BLaER1 (cell line): Measurements from ENCODE around the gene THAP7.

Experiments
- H3K27ac ChIP-seq: shearing (Covaris generic); formaldehyde crosslinking; 2 replicates; pipeline ENCODE4 v1.8.1; 2022
- H3K27me3 ChIP-seq: shearing (Covaris generic); formaldehyde crosslinking; 2 replicates; pipeline ENCODE4 v1.8.1; 2022
- H3K36me3 ChIP-seq: shearing (Covaris generic); formaldehyde crosslinking; 2 replicates; pipeline ENCODE4 v1.8.1; 2022
- H3K4me1 ChIP-seq: shearing (Covaris generic); formaldehyde crosslinking; 2 replicates; pipeline ENCODE4 v1.8.1; 2022
- H3K4me2 ChIP-seq: shearing (Covaris generic); formaldehyde crosslinking; 2 replicates; pipeline ENCODE4 v1.8.1; 2022
- H3K4me3 ChIP-seq: shearing (Covaris generic); formaldehyde crosslinking; 2 replicates; pipeline ENCODE4 v1.8.1; 2022
- H3K9ac ChIP-seq: shearing (Covaris generic); formaldehyde crosslinking; 2 replicates; pipeline ENCODE4 v1.8.1; 2022
- H3K9me3 ChIP-seq: shearing (Covaris generic); formaldehyde crosslinking; 2 replicates; pipeline ENCODE4 v1.8.1; 2022
- H4K20me1 ChIP-seq: shearing (Covaris generic); formaldehyde crosslinking; 2 replicates; pipeline ENCODE4 v1.8.1; 2022
- Cebpa-rat ChIP-seq: shearing (Covaris generic); IDR thresholded peaks from 2 replicates; pipeline ENCODE4 v1.8.1; 2022

The THAP7 gene

DNA sequence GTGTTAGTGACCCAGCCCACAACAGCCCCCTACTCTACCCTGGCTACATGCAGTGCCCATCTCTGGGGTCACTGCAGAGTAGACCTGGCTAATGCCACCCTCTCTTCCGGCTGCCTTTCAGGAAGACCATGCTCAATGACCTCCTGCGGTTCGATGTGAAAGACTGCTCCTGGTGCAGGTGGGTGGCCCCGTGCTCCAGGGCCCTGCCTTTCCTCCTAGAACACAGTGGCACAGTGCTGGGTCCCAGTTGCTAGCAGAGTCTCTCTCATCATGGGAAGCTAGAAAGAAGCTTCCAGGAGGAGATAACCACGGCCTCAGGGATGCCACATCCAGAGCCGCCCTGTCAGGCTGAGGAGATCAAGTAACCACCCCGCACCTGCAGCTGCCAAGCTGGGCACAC lies 16.2 kb downstream of the THAP7 start:
- no peaks in the 10 kb centered on the region for H3K27me3 ChIP-seq
- TF ChIP-seq Cebpa-rat: no peak
- no peaks in the 10 kb centered on the region for H3K9me3 ChIP-seq
- peaks cover 63% of the 10 kb centered on the region for H3K36me3 ChIP-seq
- no peak overlapping the region for H3K9ac ChIP-seq
- H3K4me1 ChIP-seq: peaks cover 44% of the 10 kb centered on the region
- H4K20me1 ChIP-seq: peaks cover 4% of the 10 kb centered on the region; the same call in 1 of the 2 replicates
- H3K4me3 ChIP-seq: no peak overlapping the region
- H3K27ac ChIP-seq: no peak overlapping the region
- no peak overlapping the region for H3K4me2 ChIP-seq

DNA sequence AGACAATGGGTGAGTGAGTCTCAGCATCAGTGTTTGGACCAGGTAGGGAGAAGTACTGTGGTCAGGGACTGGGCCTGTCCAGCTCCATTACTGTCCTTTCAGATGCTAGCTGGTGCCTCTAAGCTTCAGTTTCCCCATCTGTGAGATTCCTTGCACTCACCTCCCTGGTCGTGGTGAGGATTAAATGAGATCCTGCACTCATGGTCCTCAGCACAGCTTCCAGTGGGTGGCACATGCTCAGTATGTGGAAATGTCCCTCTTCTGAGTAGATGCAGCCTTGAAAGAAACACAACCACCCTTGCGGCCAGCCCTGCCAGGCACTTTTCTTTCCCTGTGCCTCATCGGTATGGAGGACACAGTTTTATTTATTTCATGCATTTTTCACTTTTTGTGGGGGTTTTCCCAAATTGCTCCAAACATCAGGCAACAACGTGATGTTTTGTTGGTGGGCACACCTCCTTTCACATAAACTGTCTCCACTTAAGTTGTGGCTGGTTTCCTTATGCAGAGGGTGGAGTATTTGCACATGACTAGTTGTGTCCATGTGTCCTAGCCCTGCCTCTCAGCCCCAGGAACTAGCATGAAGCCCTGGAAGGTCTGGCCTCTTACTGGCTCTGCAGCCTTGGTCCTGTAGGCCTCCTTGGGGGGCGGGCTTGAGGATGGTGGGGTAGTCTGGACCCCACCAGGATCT lies 18.7 kb downstream of the THAP7 start:
- Histone ChIP-seq H3K9me3 (peaks cover 10% of the 10 kb centered on the region; the same call in 1 of the 2 replicates), H3K4me1 (peaks cover 28% of the 10 kb centered on the region), H3K4me2 (peak overlapping the region; percentile 93), H3K27me3 (no peaks in the 10 kb centered on the region), H3K4me3 (peak overlapping the region; percentile 78), H3K36me3 (peaks cover 43% of the 10 kb centered on the region), H3K27ac (no peak overlapping the region), H4K20me1 (no peaks in the 10 kb centered on the region; the same call in 1 of the 2 replicates), H3K9ac (peak overlapping the region; percentile 87)
- TF ChIP-seq Cebpa-rat: no peak

DNA sequence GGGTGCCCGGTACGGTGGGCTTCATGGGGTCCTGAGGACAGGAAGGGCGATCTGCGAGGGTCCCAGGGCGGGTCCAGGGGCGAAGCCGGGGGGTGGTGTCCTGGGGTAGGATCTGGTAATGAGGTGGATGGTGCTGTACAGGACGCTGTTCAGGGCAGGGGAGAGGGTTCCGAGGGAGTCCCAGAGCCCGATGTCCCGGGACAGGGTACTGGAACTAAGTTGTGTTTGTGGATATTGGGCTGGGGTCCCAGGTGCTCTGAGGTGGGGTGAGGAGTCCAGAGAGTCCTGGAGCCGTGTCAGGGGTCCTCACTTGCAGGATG lies 19.4 kb downstream of the THAP7 start:
- TF ChIP-seq Cebpa-rat: no peak
- peak overlapping the region; percentile 93 for H3K4me2 ChIP-seq
- peaks cover 36% of the 10 kb centered on the region for H3K36me3 ChIP-seq
- peaks cover 10% of the 10 kb centered on the region; the same call in 1 of the 2 replicates for H3K9me3 ChIP-seq
- H3K27ac ChIP-seq: peak overlapping the region; percentile 91
- no peaks in the 10 kb centered on the region for H3K27me3 ChIP-seq
- H4K20me1 ChIP-seq: no peaks in the 10 kb centered on the region; the same call in 1 of the 2 replicates
- peak overlapping the region; percentile 78 for H3K4me3 ChIP-seq
- H3K4me1 ChIP-seq: peaks cover 28% of the 10 kb centered on the region
- H3K9ac ChIP-seq: peak overlapping the region; percentile 87

DNA sequence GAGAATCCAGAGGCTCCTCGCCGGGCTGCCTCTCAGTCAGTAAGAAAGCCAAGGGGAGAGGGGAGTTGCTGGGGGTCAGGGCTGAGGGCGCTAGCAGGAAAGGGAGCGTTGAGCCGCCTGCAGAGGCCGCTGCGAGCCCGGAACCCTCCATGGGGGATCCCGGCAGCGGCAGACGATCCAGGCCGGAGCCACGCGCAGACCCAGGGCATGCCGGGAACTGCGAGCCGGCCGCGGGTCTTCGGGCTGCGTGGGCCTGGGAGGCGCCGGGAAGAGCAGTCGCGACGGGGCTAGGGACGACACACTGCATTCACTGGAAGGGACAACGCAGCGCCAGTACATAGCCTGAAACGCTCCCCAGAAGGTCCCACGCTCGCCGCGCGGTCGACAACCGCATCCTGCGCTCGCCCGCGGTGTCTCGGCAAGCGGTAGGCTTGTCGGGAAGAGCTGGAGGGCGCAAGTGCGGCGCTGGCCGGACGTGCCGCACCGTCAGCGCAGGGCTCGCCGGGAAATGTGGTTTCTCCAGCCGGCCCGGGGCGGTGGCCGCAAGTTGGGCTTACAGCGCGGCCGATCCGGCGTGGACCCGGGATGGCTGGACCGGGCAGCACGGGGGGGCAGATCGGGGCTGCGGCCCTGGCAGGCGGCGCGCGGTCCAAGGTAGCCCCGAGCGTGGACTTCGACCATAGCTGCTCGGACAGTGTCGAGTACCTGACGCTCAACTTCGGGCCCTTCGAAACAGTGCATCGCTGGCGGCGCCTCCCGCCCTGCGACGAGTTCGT lies 19.9 kb downstream of the THAP7 start, which contains the start of gene LZTR1:
LZTR1 (plus strand) TSS at position 511 of the 776 bp plus-strand sequence; CDS start at position 586, 75 bp downstream.
- TF ChIP-seq Cebpa-rat: no peak
- Histone ChIP-seq H3K4me2 (peak within 1 kb of the TSS; percentile 93), H3K36me3 (peaks cover 31% of the 10 kb centered on the region), H3K9ac (peak within 1 kb of the TSS; percentile 87), H4K20me1 (no peaks in the 10 kb centered on the region; the same call in 1 of the 2 replicates), H3K27ac (peak within 1 kb of the TSS; percentile 91), H3K27me3 (no peaks in the 10 kb centered on the region), H3K9me3 (peaks cover 10% of the 10 kb centered on the region; the same call in 1 of the 2 replicates), H3K4me3 (peak within 1 kb of the TSS; percentile 78), H3K4me1 (peaks cover 28% of the 10 kb centered on the region)

DNA sequence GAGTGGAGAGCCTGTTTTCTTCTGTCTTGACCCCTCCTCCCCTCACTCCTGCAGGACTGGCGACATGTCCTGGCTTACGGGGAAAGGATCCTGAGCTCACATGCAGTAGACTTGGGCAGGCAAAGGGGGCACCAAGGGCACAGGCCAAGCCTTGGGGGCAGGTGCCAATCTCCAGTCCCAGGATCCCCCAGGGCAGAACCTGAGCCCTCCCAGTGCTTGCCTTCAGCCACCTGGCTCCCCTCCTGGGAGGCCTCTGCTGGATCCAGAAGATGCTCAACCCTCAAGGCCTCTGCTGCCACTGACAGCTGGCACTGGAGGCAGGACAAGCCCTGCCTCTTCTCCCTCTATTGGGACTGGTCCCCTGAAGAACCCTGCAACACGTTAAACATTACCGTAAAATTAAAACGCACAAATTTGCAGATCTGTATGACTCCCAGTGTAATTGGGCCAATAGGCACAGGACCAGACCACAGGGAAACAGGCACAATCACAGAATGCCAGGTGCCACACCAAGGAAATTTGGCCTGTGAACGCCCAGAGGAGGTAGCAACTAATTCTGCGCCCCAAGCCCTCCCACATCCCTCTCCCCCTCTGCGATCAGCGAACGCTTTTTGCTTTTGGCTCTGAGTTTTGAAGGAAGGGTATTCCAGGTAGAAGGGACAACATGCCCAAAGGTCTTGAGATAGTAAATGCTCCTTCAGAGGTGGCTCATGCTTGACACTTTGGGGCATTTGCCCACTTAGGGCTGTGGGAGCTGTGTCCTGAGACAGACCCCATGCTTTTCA lies 20.8 kb downstream of the THAP7 start:
- Histone ChIP-seq H3K9me3 (peaks cover 10% of the 10 kb centered on the region; the same call in 1 of the 2 replicates), H3K27me3 (no peaks in the 10 kb centered on the region), H3K4me1 (peaks cover 28% of the 10 kb centered on the region), H3K9ac (peak overlapping the region; percentile 87), H3K4me2 (peak overlapping the region; percentile 93), H3K4me3 (peak overlapping the region; percentile 78), H3K36me3 (peaks cover 26% of the 10 kb centered on the region), H4K20me1 (no peaks in the 10 kb centered on the region; the same call in 1 of the 2 replicates), H3K27ac (peak overlapping the region; percentile 91)
- TF ChIP-seq Cebpa-rat: no peak

DNA sequence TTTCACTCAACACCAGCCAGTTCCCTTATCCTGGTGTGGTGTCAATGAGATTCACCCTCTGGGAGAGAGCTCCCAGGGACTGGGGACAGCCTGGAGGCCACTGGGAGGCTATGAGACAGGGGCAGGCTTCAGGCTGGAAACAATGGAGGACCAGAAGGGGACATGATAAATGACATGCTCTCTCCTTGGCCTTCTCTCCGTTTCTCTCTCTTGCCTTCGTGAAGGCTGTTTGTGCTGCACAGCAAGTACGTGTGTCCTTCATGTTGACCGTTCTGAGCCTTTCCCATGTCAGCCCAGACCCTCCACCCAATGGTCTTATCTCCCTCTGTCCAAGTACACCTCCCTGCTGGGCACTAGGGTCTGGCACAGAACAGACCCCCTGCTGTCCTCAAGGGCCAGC lies 21.4 kb downstream of the THAP7 start:
- H3K27me3 ChIP-seq: no peaks in the 10 kb centered on the region
- no peaks in the 10 kb centered on the region; the same call in 1 of the 2 replicates for H4K20me1 ChIP-seq
- no peak overlapping the region for H3K27ac ChIP-seq
- H3K36me3 ChIP-seq: peaks cover 20% of the 10 kb centered on the region
- no peak overlapping the region for H3K9ac ChIP-seq
- no peak overlapping the region for H3K4me3 ChIP-seq
- TF ChIP-seq Cebpa-rat: no peak
- peaks cover 28% of the 10 kb centered on the region for H3K4me1 ChIP-seq
- peaks cover 10% of the 10 kb centered on the region; the same call in 1 of the 2 replicates for H3K9me3 ChIP-seq
- H3K4me2 ChIP-seq: peak overlapping the region; percentile 93

DNA sequence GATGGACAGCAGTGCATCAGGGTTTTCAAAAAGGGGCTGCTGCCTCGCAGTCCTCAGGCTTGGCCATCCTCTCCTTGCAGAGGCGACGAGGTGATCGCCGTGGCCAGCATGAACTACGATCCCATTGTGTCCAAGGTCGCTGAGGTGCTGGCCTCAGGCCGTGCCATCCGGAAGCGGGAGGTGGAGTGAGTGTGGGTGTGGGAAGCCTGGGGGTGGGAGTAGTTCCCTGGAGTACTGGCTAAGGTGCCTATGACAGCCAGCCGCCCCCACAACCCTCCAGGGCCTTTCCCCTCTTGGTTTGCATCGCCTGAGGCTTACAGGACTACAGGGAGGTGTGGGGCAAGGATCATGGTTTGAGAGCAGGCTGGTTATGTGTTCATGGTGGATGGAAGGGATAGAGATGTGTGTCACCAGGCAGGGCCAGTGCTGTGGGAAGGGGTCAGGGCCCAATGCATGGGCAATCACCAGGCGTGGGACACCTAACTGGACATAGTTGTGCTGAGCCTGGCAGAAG lies 21.9 kb downstream of the THAP7 start:
- TF ChIP-seq Cebpa-rat: no peak
- Histone ChIP-seq H3K4me1 (peaks cover 28% of the 10 kb centered on the region), H3K27me3 (no peaks in the 10 kb centered on the region), H3K9ac (no peak overlapping the region), H3K9me3 (peaks cover 10% of the 10 kb centered on the region; the same call in 1 of the 2 replicates), H3K4me3 (no peak overlapping the region), H3K36me3 (peaks cover 16% of the 10 kb centered on the region), H3K4me2 (no peak overlapping the region), H4K20me1 (no peaks in the 10 kb centered on the region; the same call in 1 of the 2 replicates), H3K27ac (no peak overlapping the region)

DNA sequence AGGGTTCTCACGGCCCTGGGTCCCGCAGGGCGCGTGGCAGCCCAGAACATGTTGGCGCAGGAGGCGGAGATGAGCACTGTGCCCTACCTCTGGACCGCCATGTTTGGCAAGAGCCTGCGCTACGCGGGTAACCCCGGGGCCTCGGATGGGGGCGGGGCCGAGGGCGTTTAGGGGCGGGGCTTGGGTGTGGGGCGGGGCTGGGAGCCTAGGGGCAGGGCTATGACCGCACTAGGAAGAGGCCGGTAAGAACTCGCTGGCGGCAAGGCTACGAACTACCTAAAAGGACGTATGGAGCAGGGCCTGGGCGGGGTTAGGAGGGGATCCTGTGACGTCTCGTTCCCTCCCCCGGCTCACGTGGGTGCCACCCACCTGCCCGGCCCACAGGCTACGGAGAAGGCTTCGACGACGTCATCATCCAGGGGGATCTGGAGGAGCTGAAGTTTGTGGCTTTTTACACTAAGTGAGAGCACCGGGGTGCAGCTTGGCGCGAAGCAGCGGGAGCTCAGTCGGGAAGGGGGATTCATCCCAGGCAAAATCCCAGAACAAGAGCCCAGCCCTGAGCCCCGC lies 22.6 kb downstream of the THAP7 start:
- H3K4me2 ChIP-seq: no peak overlapping the region
- no peak overlapping the region for H3K9ac ChIP-seq
- peaks cover 9% of the 10 kb centered on the region for H3K36me3 ChIP-seq
- peaks cover 10% of the 10 kb centered on the region; the same call in 1 of the 2 replicates for H3K9me3 ChIP-seq
- H3K27me3 ChIP-seq: no peaks in the 10 kb centered on the region
- H3K4me3 ChIP-seq: no peak overlapping the region
- H4K20me1 ChIP-seq: no peaks in the 10 kb centered on the region; the same call in 1 of the 2 replicates
- no peak overlapping the region for H3K27ac ChIP-seq
- peaks cover 28% of the 10 kb centered on the region for H3K4me1 ChIP-seq
- no peak for TF ChIP-seq Cebpa-rat

DNA sequence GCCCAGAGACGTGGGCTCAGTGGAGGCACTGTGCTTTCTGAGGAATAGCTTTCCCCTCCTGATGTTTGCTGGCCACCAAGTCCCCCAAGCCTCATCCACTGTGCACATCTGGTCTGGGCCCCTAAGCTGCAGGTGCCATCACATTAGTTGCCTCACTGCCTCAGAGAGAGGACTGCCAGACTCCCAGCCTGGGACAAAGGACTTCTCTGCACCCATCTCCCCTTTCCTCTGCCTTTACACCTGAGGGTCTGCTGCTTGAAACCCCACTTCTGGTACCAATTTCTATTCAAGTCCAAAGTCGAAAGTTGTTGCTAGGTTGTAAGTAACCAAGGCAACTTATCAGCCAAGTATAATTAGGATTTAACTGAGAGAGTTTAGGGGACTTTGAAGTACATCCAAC lies 23.5 kb downstream of the THAP7 start:
- no peak overlapping the region for H3K9ac ChIP-seq
- peaks cover 10% of the 10 kb centered on the region; the same call in 1 of the 2 replicates for H3K9me3 ChIP-seq
- no peak overlapping the region for H3K27ac ChIP-seq
- no peak for TF ChIP-seq Cebpa-rat
- H4K20me1 ChIP-seq: no peaks in the 10 kb centered on the region
- H3K4me1 ChIP-seq: peaks cover 21% of the 10 kb centered on the region
- no peaks in the 10 kb centered on the region for H3K36me3 ChIP-seq
- no peak overlapping the region for H3K4me3 ChIP-seq
- no peak overlapping the region for H3K4me2 ChIP-seq
- no peaks in the 10 kb centered on the region for H3K27me3 ChIP-seq
